ENCODE data around the gene OASL. TPM values are rescaled to one million over a fixed set of nuclear protein-coding genes. Genes with fewer than 3 reads are reported as not detected.

Gene OASL
- polyA plus RNA-seq, 1 of the 3 experiments (the other 2 are of a cell fraction): 0.41 TPM

DNA sequence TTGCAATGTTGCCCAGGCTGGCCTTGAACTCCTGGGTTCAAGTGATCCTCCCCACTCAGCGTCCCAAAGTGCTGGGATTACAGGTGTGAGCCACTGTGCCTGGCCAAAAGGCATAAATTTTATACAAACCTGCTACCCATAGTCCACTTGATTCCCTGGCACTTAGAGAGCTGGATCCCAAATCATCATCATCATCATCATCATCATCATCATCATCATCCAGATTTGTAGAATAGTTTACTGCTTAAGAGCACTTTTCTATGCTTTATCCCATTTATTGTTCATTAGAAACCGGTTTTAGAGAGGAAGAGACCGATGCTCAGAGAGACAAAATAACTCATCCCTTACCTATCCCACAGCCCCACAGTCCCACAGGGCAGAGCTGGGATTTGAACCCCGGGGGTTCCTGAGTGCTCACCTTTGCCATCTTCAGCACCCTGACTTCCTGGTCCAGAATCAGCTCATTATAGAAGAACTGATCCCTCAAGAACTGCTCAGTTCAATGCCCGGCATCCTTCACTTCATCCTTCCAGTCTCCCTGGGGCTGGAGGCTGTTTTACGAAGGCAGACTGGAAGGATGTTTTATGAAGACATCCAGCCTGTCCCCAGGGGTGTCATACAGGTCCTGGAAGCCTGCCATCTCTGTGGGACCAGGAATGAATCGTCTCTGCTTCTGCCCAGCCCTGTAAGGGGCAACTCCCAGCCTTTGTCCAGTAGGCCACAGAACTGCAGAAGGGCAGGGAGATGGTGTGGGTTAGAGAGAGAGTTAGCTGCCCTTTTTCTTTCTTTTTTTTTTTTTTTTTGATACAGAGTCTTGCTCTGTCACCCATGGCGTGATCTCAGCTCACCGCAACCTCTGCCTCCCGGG lies 20.2 kb upstream of the OASL start:
- no peaks in the 10 kb centered on the region for H3K9me3 ChIP-seq
- ChIA-PET CTCF (interaction anchor here (0.7 to 6.7 kb wide), 12 partner anchors 8 to 362 kb away, joined by 3 to 59 read pairs (median 3); no protein-coding TSS in a partner anchor), POLR2A (no interaction called here)
- H3K9me2 ChIP-seq: no peaks in the 10 kb centered on the region
- no peaks in the 10 kb centered on the region for H4K20me1 ChIP-seq (ENCODE audit: insufficient read depth)
- H3K4me2 ChIP-seq: no peak overlapping the region
- H3F3A ChIP-seq (replicated peaks; ENCODE audit: insufficient read depth): no peaks in the 10 kb centered on the region
- H3K36me3 ChIP-seq (replicated peaks in 1 of 2; ENCODE audit: control insufficient read depth in 1 of 2, insufficient read depth in 2 of 2, low read length in 1 of 2): no peaks in the 10 kb centered on the region
- H3K9ac ChIP-seq: no peak overlapping the region
- TF ChIP-seq TAF1 (IDR thresholded peaks at IDR 0.05; ENCODE audit: borderline replicate concordance, low read depth, low read length) (no peak), FOXJ3 (CRISPR knock-in tag; IDR thresholded peaks at IDR 0.05) (no peak)
- H2AFZ ChIP-seq (ENCODE audit: low read depth): no peak overlapping the region
- peaks cover 0 to 2% of the 10 kb centered on the region in 2 experiments; a peak in 1 of 4 replicates for H3K4me1 ChIP-seq (ENCODE audit: control insufficient read depth in 1 of 2, insufficient read depth in 2 of 2, low read depth in 1 of 2, low read length in 1 of 2)
- WGBS (ENCODE audit: low lambda C conversion rate): 80% methylated on average over 10 of the region's 10 CpGs
- no peaks in the 10 kb centered on the region for H3K79me2 ChIP-seq (ENCODE audit: insufficient read depth)
- H3K27me3 ChIP-seq (ENCODE audit: insufficient read depth): no peaks in the 10 kb centered on the region
- DNase-seq: no peak
- H3K27ac ChIP-seq (ENCODE audit: low read depth in 2 of 2, low read length in 1 of 2): no peak overlapping the region
- H3K4me3 ChIP-seq (ENCODE audit: low read depth in 2 of 2, low read length in 1 of 2): no peak overlapping the region

DNA sequence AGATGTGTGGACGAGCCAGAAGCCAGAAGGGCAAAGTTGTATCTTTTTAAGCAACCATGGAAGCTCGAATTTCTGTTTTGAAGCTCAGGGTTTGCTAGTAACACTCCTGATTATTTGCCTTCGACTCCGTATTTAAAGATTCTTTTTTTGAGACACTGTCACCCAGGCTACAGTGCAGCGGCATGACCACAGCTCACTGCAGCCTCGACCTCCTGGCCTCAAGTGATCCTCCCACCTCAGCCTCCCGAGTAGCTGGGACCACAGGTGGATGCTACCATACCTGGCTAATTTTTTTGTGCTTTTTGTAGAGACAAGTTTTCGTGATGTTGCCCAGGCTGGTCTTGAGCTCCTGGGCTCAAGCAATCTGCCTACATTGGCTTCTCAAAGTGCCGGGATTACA lies 18.7 kb upstream of the OASL start:
- H4K20me1 ChIP-seq (ENCODE audit: insufficient read depth): no peaks in the 10 kb centered on the region
- H3K4me2 ChIP-seq: no peak overlapping the region
- peaks cover 0 to 2% of the 10 kb centered on the region in 2 experiments; a peak in 1 of 4 replicates for H3K4me1 ChIP-seq (ENCODE audit: control insufficient read depth in 1 of 2, insufficient read depth in 2 of 2, low read depth in 1 of 2, low read length in 1 of 2)
- no peak overlapping the region for H3K4me3 ChIP-seq (ENCODE audit: low read depth in 2 of 2, low read length in 1 of 2)
- WGBS (ENCODE audit: low lambda C conversion rate): 62% methylated on average over 9 of the region's 9 CpGs
- ChIA-PET POLR2A (interaction anchor here (1.2 kb wide), 1 partner anchor 9 kb away, joined by 3 read pairs; no protein-coding TSS in a partner anchor), CTCF (interaction anchor here (1.0 to 6.7 kb wide), 3 partner anchors 31 to 55 kb away, joined by 3 to 59 read pairs (median 40); no protein-coding TSS in a partner anchor)
- H3K36me3 ChIP-seq (replicated peaks in 1 of 2; ENCODE audit: control insufficient read depth in 1 of 2, insufficient read depth in 2 of 2, low read length in 1 of 2): no peaks in the 10 kb centered on the region
- TF ChIP-seq FOXM1 (IDR thresholded peaks at IDR 0.05; ENCODE audit: low read depth): no peak
- TF ChIP-seq RFX5 (IDR thresholded peaks at IDR 0.05; ENCODE audit: low read length): no peak
- TF ChIP-seq, protein P1, sequence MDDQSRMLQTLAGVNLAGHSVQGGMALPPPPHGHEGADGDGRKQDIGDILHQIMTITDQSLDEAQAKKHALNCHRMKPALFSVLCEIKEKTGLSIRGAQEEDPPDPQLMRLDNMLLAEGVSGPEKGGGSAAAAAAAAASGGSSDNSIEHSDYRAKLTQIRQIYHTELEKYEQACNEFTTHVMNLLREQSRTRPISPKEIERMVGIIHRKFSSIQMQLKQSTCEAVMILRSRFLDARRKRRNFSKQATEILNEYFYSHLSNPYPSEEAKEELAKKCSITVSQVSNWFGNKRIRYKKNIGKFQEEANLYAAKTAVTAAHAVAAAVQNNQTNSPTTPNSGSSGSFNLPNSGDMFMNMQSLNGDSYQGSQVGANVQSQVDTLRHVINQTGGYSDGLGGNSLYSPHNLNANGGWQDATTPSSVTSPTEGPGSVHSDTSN (IDR thresholded peaks at IDR 0.05): no peak
- TF ChIP-seq TEAD4 (IDR thresholded peaks at IDR 0.05; ENCODE audit: borderline replicate concordance, insufficient read depth): no peak
- no peak for TF ChIP-seq MXI1 (IDR thresholded peaks at IDR 0.05; ENCODE audit: low read depth, low read length)
- no peak for TF ChIP-seq GABPA (IDR thresholded peaks at IDR 0.05; ENCODE audit: low read depth)
- no peak for TF ChIP-seq YY1 (IDR thresholded peaks at IDR 0.05; ENCODE audit: low read depth)
- no peak for TF ChIP-seq RAD21 (IDR thresholded peaks at IDR 0.05; ENCODE audit: low read length)
- TF ChIP-seq SIN3A (IDR thresholded peaks at IDR 0.05; ENCODE audit: borderline replicate concordance, low read depth, low read length): no peak
- TF ChIP-seq, protein P2, sequence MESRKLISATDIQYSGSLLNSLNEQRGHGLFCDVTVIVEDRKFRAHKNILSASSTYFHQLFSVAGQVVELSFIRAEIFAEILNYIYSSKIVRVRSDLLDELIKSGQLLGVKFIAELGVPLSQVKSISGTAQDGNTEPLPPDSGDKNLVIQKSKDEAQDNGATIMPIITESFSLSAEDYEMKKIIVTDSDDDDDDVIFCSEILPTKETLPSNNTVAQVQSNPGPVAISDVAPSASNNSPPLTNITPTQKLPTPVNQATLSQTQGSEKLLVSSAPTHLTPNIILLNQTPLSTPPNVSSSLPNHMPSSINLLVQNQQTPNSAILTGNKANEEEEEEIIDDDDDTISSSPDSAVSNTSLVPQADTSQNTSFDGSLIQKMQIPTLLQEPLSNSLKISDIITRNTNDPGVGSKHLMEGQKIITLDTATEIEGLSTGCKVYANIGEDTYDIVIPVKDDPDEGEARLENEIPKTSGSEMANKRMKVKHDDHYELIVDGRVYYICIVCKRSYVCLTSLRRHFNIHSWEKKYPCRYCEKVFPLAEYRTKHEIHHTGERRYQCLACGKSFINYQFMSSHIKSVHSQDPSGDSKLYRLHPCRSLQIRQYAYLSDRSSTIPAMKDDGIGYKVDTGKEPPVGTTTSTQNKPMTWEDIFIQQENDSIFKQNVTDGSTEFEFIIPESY (IDR thresholded peaks at IDR 0.05; ENCODE audit: borderline replicate concordance, low read depth): no peak
- H3K9ac ChIP-seq: no peak overlapping the region
- no peak for DNase-seq
- no peaks in the 10 kb centered on the region for H3K9me3 ChIP-seq
- no peak overlapping the region for H2AFZ ChIP-seq (ENCODE audit: low read depth)
- no peak overlapping the region for H3K27ac ChIP-seq (ENCODE audit: low read depth in 2 of 2, low read length in 1 of 2)
- no peaks in the 10 kb centered on the region for H3K79me2 ChIP-seq (ENCODE audit: insufficient read depth)
- H3K9me2 ChIP-seq: no peaks in the 10 kb centered on the region
- no peaks in the 10 kb centered on the region for H3F3A ChIP-seq (replicated peaks; ENCODE audit: insufficient read depth)
- H3K27me3 ChIP-seq (ENCODE audit: insufficient read depth): no peaks in the 10 kb centered on the region

Data from SK-N-SH (cell line).